Measurements from ENCODE around the gene TAF4. TPM values are rescaled to one million over a fixed set of nuclear protein-coding genes. Genes with fewer than 3 reads are reported as not detected.

The TAF4 gene
- polyA plus RNA-seq, 1 donor from 2014 or later: 10.2 TPM

- no peak overlapping the region for H3K4me2 ChIP-seq (ENCODE audit: low read length)
- H3K79me2 ChIP-seq (replicated peaks; ENCODE audit: insufficient read depth, low read length): no peaks in the 10 kb centered on the region
- H3K9me3 ChIP-seq (ENCODE audit: low read length): no peaks in the 10 kb centered on the region
- H3K9ac ChIP-seq (ENCODE audit: low read length): no peak overlapping the region
- no peak overlapping the region for H2AFZ ChIP-seq (ENCODE audit: low read depth, low read length)
- no peak for TF ChIP-seq RAD21 (conservative IDR thresholded peaks at IDR 0.05)
- TF ChIP-seq REST (IDR thresholded peaks at IDR 0.05; ENCODE audit: borderline replicate concordance): no peak
- H3K27me3 ChIP-seq (ENCODE audit: insufficient read depth, low read depth, low read length): no peaks in the 10 kb centered on the region
- no peaks in the 10 kb centered on the region for H3K9me2 ChIP-seq (ENCODE audit: insufficient read depth, low read length)
- no peaks in the 10 kb centered on the region for H3F3A ChIP-seq (ENCODE audit: insufficient read depth, low read length, poor library complexity, severe bottlenecking)
- H3K4me3 ChIP-seq (ENCODE audit: low read length): no peak overlapping the region
- H3K36me3 ChIP-seq (ENCODE audit: insufficient read depth, low read length): no peaks in the 10 kb centered on the region
- no peak overlapping the region for H3K27ac ChIP-seq (ENCODE audit: low read length)
- no peaks in the 10 kb centered on the region for H4K20me1 ChIP-seq (ENCODE audit: insufficient read depth)
Observed at GRCh38 chr20:61937963-61938838, 127.5 kb downstream of the TAF4 start.

DNA sequence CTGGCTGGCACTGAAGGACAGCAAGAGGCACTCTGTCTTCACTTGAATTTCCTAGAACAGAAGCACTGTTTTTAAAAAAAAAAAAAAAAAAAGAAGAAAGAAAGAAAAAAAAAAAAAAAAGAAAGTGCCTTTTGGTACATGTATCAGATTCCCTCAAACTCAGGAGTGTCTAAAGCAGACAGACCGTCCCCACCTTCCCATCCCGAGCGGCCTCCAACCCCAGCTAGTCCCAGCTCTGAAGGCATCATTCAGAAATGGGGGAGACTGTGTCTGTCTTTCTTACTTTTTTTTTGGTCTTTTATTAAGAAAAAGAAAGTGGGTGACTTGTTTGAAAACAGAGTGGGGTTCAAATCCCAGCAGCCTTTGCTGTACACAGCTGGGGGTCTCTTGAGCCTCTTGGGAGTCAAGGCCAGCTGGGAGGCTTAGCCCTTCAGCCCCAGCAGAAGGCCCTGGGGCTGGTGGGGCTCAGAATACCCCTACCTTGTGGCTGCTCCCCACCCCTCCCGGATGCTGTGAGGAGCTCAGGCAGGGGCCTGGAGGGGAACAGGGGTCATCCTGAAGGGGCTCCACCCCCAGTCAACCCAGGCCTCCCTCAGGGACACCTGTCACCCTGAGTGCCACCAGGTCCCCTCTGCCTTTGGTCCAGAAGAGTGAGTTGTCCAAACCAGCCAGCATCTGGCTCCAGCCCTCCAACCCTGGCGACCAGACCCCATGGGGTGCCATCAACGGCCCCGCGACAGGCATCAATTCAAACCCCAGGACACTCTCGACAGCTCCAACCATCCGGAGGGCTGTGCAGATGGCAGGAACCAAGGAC is 128.3 kb downstream of the TAF4 start:
- Histone ChIP-seq H3K9ac (ENCODE audit: low read length) (no peak overlapping the region), H3K9me3 (ENCODE audit: low read length) (no peaks in the 10 kb centered on the region), H3K79me2 (replicated peaks; ENCODE audit: insufficient read depth, low read length) (no peaks in the 10 kb centered on the region), H4K20me1 (ENCODE audit: insufficient read depth) (no peaks in the 10 kb centered on the region), H3K9me2 (ENCODE audit: insufficient read depth, low read length) (no peaks in the 10 kb centered on the region), H3K4me3 (ENCODE audit: low read length) (no peak overlapping the region), H3K27me3 (ENCODE audit: insufficient read depth, low read depth, low read length) (no peaks in the 10 kb centered on the region), H3K27ac (ENCODE audit: low read length) (no peak overlapping the region), H3K36me3 (ENCODE audit: insufficient read depth, low read length) (no peaks in the 10 kb centered on the region), H3K4me2 (ENCODE audit: low read length) (no peak overlapping the region), H3F3A (ENCODE audit: insufficient read depth, low read length, poor library complexity, severe bottlenecking) (no peaks in the 10 kb centered on the region), H2AFZ (ENCODE audit: low read depth, low read length) (no peak overlapping the region)
- TF ChIP-seq REST (IDR thresholded peaks at IDR 0.05; ENCODE audit: borderline replicate concordance) (no peak), POLR2AphosphoS5 (IDR thresholded peaks at IDR 0.05) (no peak), EP300 (conservative IDR thresholded peaks at IDR 0.05; ENCODE audit: poor library complexity, severe bottlenecking) (no peak), MXI1 (conservative IDR thresholded peaks at IDR 0.05; ENCODE audit: poor library complexity, severe bottlenecking) (no peak), CTCF (IDR thresholded peaks at IDR 0.05; ENCODE audit: poor library complexity, severe bottlenecking) (no peak), SMC3 (conservative IDR thresholded peaks at IDR 0.05; ENCODE audit: poor library complexity) (no peak), TAF1 (IDR thresholded peaks at IDR 0.05; ENCODE audit: low read depth) (no peak), EZH2 (IDR thresholded peaks at IDR 0.05; ENCODE audit: borderline replicate concordance, insufficient read depth, low read length, poor library complexity, severe bottlenecking) (no peak)
